K562 (cell line): ENCODE data around the gene PIGQ.

ENCODE experiments used
- PHF8 ChIP-seq: fragments of 200-600 bp; sonication (generic); IDR thresholded peaks from 2 replicates; pipeline ENCODE4 v1.6.1; 2012; ENCODE audit warnings: mixed run types, mild to moderate bottlenecking, inconsistent platforms, low read length, moderate library complexity, borderline replicate concordance
- TBP ChIP-seq: optimal IDR thresholded peaks from 2 replicates; pipeline ENCODE3; 2011; ENCODE audit warnings: low read depth, low read length, improper control_type of control experiment
- ZNF785 ChIP-seq: fragments of 250-450 bp; sonication (Bioruptor Pico); IDR thresholded peaks from 2 replicates; pipeline ENCODE4 v1.4.0; 2020; ENCODE audit warnings: mild to moderate bottlenecking

DNA sequence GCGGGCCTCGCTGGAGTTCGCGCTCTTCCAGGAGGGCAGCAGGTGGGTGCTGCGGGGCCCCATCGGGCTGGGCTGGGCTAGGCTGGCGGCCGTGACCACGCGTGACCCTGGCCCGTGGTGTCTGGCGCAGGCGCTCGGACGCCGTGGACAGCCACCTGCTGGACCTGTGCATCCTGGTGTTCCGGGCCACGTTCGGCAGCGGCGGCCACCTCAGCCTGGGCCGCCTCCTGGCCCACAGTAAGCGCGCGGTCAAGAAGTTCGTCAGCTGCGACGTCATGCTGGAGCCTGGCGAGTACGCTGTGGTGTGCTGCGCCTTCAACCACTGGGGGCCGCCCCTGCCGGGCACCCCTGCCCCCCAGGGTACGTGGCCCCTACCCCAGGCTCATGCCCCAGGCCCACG lies 17.6 kb upstream of the PIGQ start:
- TF ChIP-seq PHF8 (no peak), TBP (no peak), ZNF785 (CRISPR knock-in tag) (no peak)
